CD14-positive monocyte (primary cell): ENCODE data around the gene PPP4R3B. TPM values are rescaled to one million over a fixed set of nuclear protein-coding genes. Genes with fewer than 3 reads are reported as not detected.

ENCODE experiments used
- DNase-seq, 3 donors: peaks; one replicate each; pipeline ENCODE4 v3.0.0-alpha.2; 2011 to 2022
- H2AFZ ChIP-seq: 2 replicates; pipeline ENCODE4 v1.6.0; 2012; ENCODE audit warnings: mild to moderate bottlenecking, low read depth, low read length, inconsistent platforms; ENCODE audit not compliant: insufficient read depth, poor library complexity, severe bottlenecking
- H3K27ac ChIP-seq, 2 donors: 1 replicate in 1 of 2; 2 replicates in 1 of 2; pipeline ENCODE4 v1.5.1; 2012 to 2013; ENCODE audit warnings: low read length in 2 of 2, control low read depth in 1 of 2, inconsistent platforms in 1 of 2, low read depth in 1 of 2, mild to moderate bottlenecking in 1 of 2
- H3K27me3 ChIP-seq, 2 donors: one replicate each; pipeline versions ENCODE4 v1.6.0 to v1.6.1; 2011 to 2013; ENCODE audit warnings: low read length in 2 of 2; ENCODE audit not compliant: control insufficient read depth in 2 of 2, insufficient read depth in 2 of 2
- H3K36me3 ChIP-seq, 2 donors: replicated peaks in 1 of 2; 1 replicate in 1 of 2; 2 replicates in 1 of 2; pipeline versions ENCODE4 v1.5.1 to v1.6.1; 2012 to 2013; ENCODE audit warnings: low read length in 2 of 2, control low read depth in 1 of 2, inconsistent platforms in 1 of 2, mild to moderate bottlenecking in 1 of 2; ENCODE audit not compliant: insufficient read depth in 2 of 2, control insufficient read depth in 1 of 2
- H3K4me1 ChIP-seq, 2 donors: 1 replicate in 1 of 2; 2 replicates in 1 of 2; pipeline versions ENCODE4 v1.5.1 to v1.6.1; 2012 to 2013; ENCODE audit warnings: low read length in 2 of 2, control low read depth in 1 of 2, inconsistent platforms in 1 of 2, mild to moderate bottlenecking in 1 of 2, moderate library complexity in 1 of 2; ENCODE audit not compliant: insufficient read depth in 2 of 2, control insufficient read depth in 1 of 2
- H3K4me2 ChIP-seq: replicated peaks from 2 replicates; pipeline ENCODE3; 2012; ENCODE audit warnings: low read length, moderate library complexity, mild to moderate bottlenecking; ENCODE audit not compliant: poor library complexity, severe bottlenecking; ENCODE audit errors: extremely low read depth
- H3K4me3 ChIP-seq, 3 experiments: fragments of 200-600 bp in 1 of 3; sonication (generic) in 1 of 3; replicated peaks in 1 of 3; 1 replicate in 2 of 3; 2 replicates in 1 of 3; pipeline ENCODE4 v1.5.1; 2011 to 2013; ENCODE audit warnings: low read length in 3 of 3, mild to moderate bottlenecking in 3 of 3, control low read depth in 2 of 3, low read depth in 2 of 3, inconsistent platforms in 1 of 3, moderate library complexity in 1 of 3
- H3K79me2 ChIP-seq: 2 replicates; pipeline ENCODE4 v1.6.0; 2012; ENCODE audit warnings: mild to moderate bottlenecking, control low read depth, inconsistent platforms, low read length, moderate library complexity; ENCODE audit not compliant: insufficient read depth
- H3K9ac ChIP-seq: 2 replicates; pipeline ENCODE4 v1.6.0; 2017; ENCODE audit warnings: low read length, mild to moderate bottlenecking; ENCODE audit not compliant: insufficient read depth, poor library complexity, severe bottlenecking
- H3K9me3 ChIP-seq, 2 donors: replicated peaks in 1 of 2; 1 replicate in 1 of 2; 2 replicates in 1 of 2; pipeline versions ENCODE4 v1.5.1 to v1.6.1; 2012 to 2013; ENCODE audit warnings: low read length in 2 of 2, control low read depth in 1 of 2; ENCODE audit not compliant: control insufficient read depth in 1 of 2, insufficient read depth in 1 of 2
- H4K20me1 ChIP-seq: 2 replicates; pipeline ENCODE4 v1.6.0; 2012; ENCODE audit warnings: mild to moderate bottlenecking, low read length, control low read depth, moderate library complexity; ENCODE audit not compliant: insufficient read depth
- H3K27ac Mint-ChIP-seq, 7 donors: one replicate each; pipeline ENCODE4 v1.8.0; 2020; ENCODE audit warnings: mild to moderate bottlenecking in 7 of 7, mixed read lengths in 7 of 7, moderate library complexity in 6 of 7, inconsistent platforms in 2 of 7
- H3K27me3 Mint-ChIP-seq, 3 donors: one replicate each; pipeline ENCODE4 v1.8.0; 2021 to 2022; ENCODE audit warnings: low read depth in 3 of 3, mild to moderate bottlenecking in 3 of 3, mixed read lengths in 3 of 3, moderate library complexity in 3 of 3, inconsistent platforms in 1 of 3
- H3K36me3 Mint-ChIP-seq, 2 donors: one replicate each; pipeline ENCODE4 v1.8.0; 2020; ENCODE audit warnings: mixed read lengths in 2 of 2, inconsistent platforms in 1 of 2, mild to moderate bottlenecking in 1 of 2
- H3K4me1 Mint-ChIP-seq: one replicate; pipeline ENCODE4 v1.8.0; 2020; ENCODE audit warnings: mild to moderate bottlenecking, mixed read lengths
- H3K4me3 Mint-ChIP-seq, 2 donors: one replicate each; pipeline ENCODE4 v1.8.0; 2020; ENCODE audit warnings: mild to moderate bottlenecking in 2 of 2, mixed read lengths in 2 of 2, moderate library complexity in 1 of 2
- H3K9me3 Mint-ChIP-seq, 7 donors: one replicate each; pipeline ENCODE4 v1.8.0; 2020 to 2022; ENCODE audit warnings: mixed read lengths in 7 of 7, mild to moderate bottlenecking in 6 of 7, moderate library complexity in 6 of 7, inconsistent platforms in 2 of 7
- CTCF ChIP-seq: fragments of 200-600 bp; IDR thresholded peaks from one replicate; pipeline ENCODE4 v1.8.0; 2022; ENCODE audit warnings: antibody characterized with exemption, mild to moderate bottlenecking
- WGBS: methylation state at CpG from one replicate; pipeline ENCODE4 v1.1.5; 2013; ENCODE audit warnings: missing lambda C conversion rate; ENCODE audit not compliant: insufficient coverage; 5-methylcytosine and 5-hydroxymethylcytosine counted together
- intact Hi-C, 2 donors: fragments of 100-400 bp; cut with micrococcal nuclease; formaldehyde crosslinking; loops; one replicate each; pipeline versions ENCODE4 v1.15.0 to v1.15.1; 2023
- polyA plus RNA-seq, 3 donors: library from polyadenylated mRNA; depleted of rRNA in 1 of 3; unstranded in 2 of 3; stranded (reverse) in 1 of 3; fragments of 300-500 nt in 2 of 3; fragments of >200 nt in 1 of 3; fragmentation: Illumina TruSeq in 2 of 3; gene quantifications; 1 replicate in 2 of 3; 2 replicates in 1 of 3; pipeline ENCODE4 v1.2.3, GENCODE V29; 2012 to 2021

The PPP4R3B gene
- polyA plus RNA-seq, 3 donors, result 13.3 to 41.1 (median 30.2) TPM

- Histone ChIP-seq H3K9ac (no peak overlapping the region), H4K20me1 (peaks cover 82% of the 10 kb centered on the region), H3K4me3 (no peak overlapping the region), H3K4me2 (no peak overlapping the region), H3K27me3 (no peaks in the 10 kb centered on the region), H3K36me3 (peaks cover 6 to 39% of the 10 kb centered on the region in 2 donors), H3K9me3 (no peaks in the 10 kb centered on the region), H3K79me2 (peaks cover 72% of the 10 kb centered on the region), H2AFZ (no peak overlapping the region), H3K4me1 (peaks cover 16 to 24% of the 10 kb centered on the region in 2 donors), H3K27ac (peak overlapping the region in 1 of 2 donors; percentile 12)
- H3K36me3 Mint-ChIP-seq, result peaks cover 12 to 25% of the 10 kb centered on the region in 2 donors
- H3K27me3 Mint-ChIP-seq, result no peaks in the 10 kb centered on the region
- TF ChIP-seq CTCF, result no peak
- no peaks in the 10 kb centered on the region for H3K9me3 Mint-ChIP-seq
- peaks cover 37% of the 10 kb centered on the region for H3K4me1 Mint-ChIP-seq
- intact Hi-C loops, result loop anchor here in 1 of 2 donors (10.0 kb wide), 1 partner anchor 1507 kb away; the partner anchor contains the start of gene ACYP2
- no CpG with 5 or more reads among the region's 7 CpGs for WGBS
- no peak for DNase-seq
- no peak overlapping the region for H3K27ac Mint-ChIP-seq
- H3K4me3 Mint-ChIP-seq, result no peak overlapping the region
Observed at GRCh38 chr2:55621802-55622201, 4.4 kb upstream of the PPP4R3B start.

GRCh38 chr2:55620123-55620779, 2.8 kb upstream of the PPP4R3B start:
- DNase-seq, result peak in 2 of 3 donors; percentile 2 to 9
- Histone ChIP-seq H2AFZ (no peak overlapping the region), H3K36me3 (peaks cover 3 to 35% of the 10 kb centered on the region in 2 donors), H3K9ac (no peak overlapping the region), H3K4me3 (no peak overlapping the region), H3K4me1 (peaks cover 25 to 38% of the 10 kb centered on the region in 2 donors), H4K20me1 (peaks cover 80% of the 10 kb centered on the region), H3K79me2 (peaks cover 81% of the 10 kb centered on the region), H3K9me3 (no peaks in the 10 kb centered on the region), H3K27ac (no peak overlapping the region), H3K4me2 (peak overlapping the region; percentile 20), H3K27me3 (no peaks in the 10 kb centered on the region)
- no CpG with 5 or more reads among the region's 3 CpGs for WGBS
- no peaks in the 10 kb centered on the region for H3K27me3 Mint-ChIP-seq
- peaks cover 10 to 27% of the 10 kb centered on the region in 2 donors for H3K36me3 Mint-ChIP-seq
- intact Hi-C loops, result loop anchor here in 1 of 2 donors (10.0 kb wide), 1 partner anchor 1505 kb away; the partner anchor contains the start of gene ACYP2
- H3K4me1 Mint-ChIP-seq, result peaks cover 46% of the 10 kb centered on the region
- peak overlapping the region in 1 of 2 donors; percentile 34 for H3K4me3 Mint-ChIP-seq
- peak; percentile 53 for TF ChIP-seq CTCF
- H3K27ac Mint-ChIP-seq, result peak overlapping the region in 2 of 7 donors; percentile 54 to 83
- no peaks in the 10 kb centered on the region for H3K9me3 Mint-ChIP-seq
